GM23248 (cell line): ENCODE results near the gene ANO10. TPM values are rescaled to one million over a fixed set of nuclear protein-coding genes. Genes with fewer than 3 reads are reported as not detected.
"Not testable (repeated sequence)": the region's sequence is repeated elsewhere in the genome, so short reads cannot be mapped to it uniquely, and the experiment has no call there.

ENCODE experiments used
- DNase-seq: peaks from one replicate; pipeline ENCODE4 v3.0.0-alpha.2; 2015
- H2AFZ ChIP-seq: fragments of 200-600 bp; sonication (generic); 2 replicates; pipeline ENCODE4 v1.6.1; 2016; ENCODE audit warnings: antibody characterized with exemption
- H3F3A ChIP-seq: fragments of 200-600 bp; sonication (generic); 2 replicates; pipeline ENCODE4 v1.6.1; 2016; ENCODE audit warnings: mild to moderate bottlenecking, antibody characterized with exemption, mixed run types; ENCODE audit not compliant: insufficient read depth
- H3K27ac ChIP-seq: fragments of 200-600 bp; sonication (generic); 2 replicates; pipeline ENCODE4 v1.5.1; 2016; ENCODE audit warnings: mild to moderate bottlenecking
- H3K27me3 ChIP-seq: fragments of 200-600 bp; sonication (generic); replicated peaks from 2 replicates; pipeline ENCODE4 v1.6.1; 2016; ENCODE audit warnings: mild to moderate bottlenecking; ENCODE audit not compliant: insufficient read depth
- H3K36me3 ChIP-seq: fragments of 200-600 bp; sonication (generic); 2 replicates; pipeline ENCODE4 v1.6.1; 2016; ENCODE audit warnings: low read depth, mild to moderate bottlenecking
- H3K4me1 ChIP-seq: fragments of 200-600 bp; sonication (generic); 2 replicates; pipeline ENCODE4 v1.6.1; 2016; ENCODE audit warnings: mild to moderate bottlenecking; ENCODE audit not compliant: insufficient read depth
- H3K4me2 ChIP-seq: fragments of 200-600 bp; sonication (generic); one replicate; pipeline ENCODE4 v1.6.1; 2016; ENCODE audit warnings: mild to moderate bottlenecking; ENCODE audit not compliant: unreplicated experiment
- H3K4me3 ChIP-seq: fragments of 200-600 bp; sonication (generic); 2 replicates; pipeline ENCODE4 v1.5.1; 2016; ENCODE audit warnings: mild to moderate bottlenecking
- H3K79me2 ChIP-seq: fragments of 200-600 bp; sonication (generic); 2 replicates; pipeline ENCODE4 v1.6.1; 2016; ENCODE audit warnings: mild to moderate bottlenecking; ENCODE audit not compliant: insufficient read depth
- H3K9ac ChIP-seq: fragments of 200-600 bp; sonication (generic); 2 replicates; pipeline ENCODE4 v1.6.1; 2016; ENCODE audit warnings: mild to moderate bottlenecking
- H3K9me2 ChIP-seq: fragments of 200-600 bp; sonication (generic); 2 replicates; pipeline ENCODE4 v1.6.1; 2016; ENCODE audit warnings: mixed run types, mild to moderate bottlenecking, moderate library complexity; ENCODE audit not compliant: insufficient read depth
- H3K9me3 ChIP-seq: fragments of 200-600 bp; sonication (generic); one replicate; pipeline ENCODE4 v1.6.1; 2017; ENCODE audit warnings: low read depth
- H4K20me1 ChIP-seq: fragments of 200-600 bp; sonication (generic); 2 replicates; pipeline ENCODE4 v1.6.0; 2016; ENCODE audit not compliant: insufficient read depth
- EZH2 ChIP-seq: fragments of 200-600 bp; sonication (generic); IDR thresholded peaks from 2 replicates; pipeline ENCODE4 v1.6.1; 2018; ENCODE audit warnings: antibody characterized with exemption, mild to moderate bottlenecking; ENCODE audit not compliant: insufficient read depth, poor library complexity, severe bottlenecking
- EZH2phosphoT487 ChIP-seq: fragments of 200-600 bp; sonication (generic); IDR thresholded peaks from 2 replicates; pipeline ENCODE4 v1.6.1; 2018; ENCODE audit warnings: antibody characterized with exemption, moderate library complexity, mild to moderate bottlenecking, low read depth; ENCODE audit not compliant: insufficient read depth
- WGBS, 2 experiments: methylation state at CpG; one replicate each; pipeline ENCODE4 v1.1.6; 2015 to 2017; ENCODE audit warnings: low lambda C conversion rate in 2 of 2, low coverage in 1 of 2; ENCODE audit errors: missing lambda C conversion rate in 2 of 2; 5-methylcytosine and 5-hydroxymethylcytosine counted together
- in situ Hi-C: fragments of 300-500 bp; cut with MboI; formaldehyde crosslinking; loops from 2 replicates; pipeline ENCODE4 v1.15.0; 2020
- polyA plus RNA-seq: library from polyadenylated mRNA; unstranded; fragments of >200 nt; fragmentation: Nextera tagmentation; extraction: Ambion mirVana; gene quantifications from 2 replicates; pipeline ENCODE4 v1.2.1, GENCODE V29; 2016
- total RNA-seq: library from RNA; depleted of rRNA; stranded (reverse); fragments of >200 nt; shearing (Covaris generic); gene quantifications from 2 replicates; pipeline ENCODE4 v1.2.3, GENCODE V29; 2014

ANO10 gene
- total and polyA plus RNA-seq, 2 experiments from 2014 or later, result 51.1 to 73.2 TPM

GRCh38 chr3:43659250-43659880, 37.6 kb upstream of the ANO10 start:
- H3K79me2 ChIP-seq, result no peaks in the 10 kb centered on the region
- no peak overlapping the region for H3K9ac ChIP-seq
- H3K9me3 ChIP-seq, result no peaks in the 10 kb centered on the region
- H3K4me2 ChIP-seq, result no peak overlapping the region
- H3K27me3 ChIP-seq, result no peaks in the 10 kb centered on the region
- no peak overlapping the region for H3K4me3 ChIP-seq
- no peaks in the 10 kb centered on the region for H3K36me3 ChIP-seq
- H3K9me2 ChIP-seq, result no peaks in the 10 kb centered on the region
- WGBS, 2 experiments, result 66 to 67% methylated on average over 13 of the region's 13 CpGs
- H2AFZ ChIP-seq, result no peak overlapping the region
- H3F3A ChIP-seq, result no peaks in the 10 kb centered on the region
- H4K20me1 ChIP-seq, result no peaks in the 10 kb centered on the region
- DNase-seq, result no peak
- H3K27ac ChIP-seq, result no peak overlapping the region
- TF ChIP-seq EZH2phosphoT487 (no peak), EZH2 (no peak)
- no peaks in the 10 kb centered on the region for H3K4me1 ChIP-seq
- in situ Hi-C loops, result no loop called here

- H3K79me2 ChIP-seq, H3K27ac ChIP-seq, H3K9me3 ChIP-seq, H3K9me2 ChIP-seq, H3K27me3 ChIP-seq, H3K4me2 ChIP-seq, H2AFZ ChIP-seq, DNase-seq, H3K9ac ChIP-seq, in situ Hi-C loops, H3F3A ChIP-seq, H3K4me3 ChIP-seq, H3K4me1 ChIP-seq, H4K20me1 ChIP-seq, H3K36me3 ChIP-seq: not testable (repeated sequence)
- WGBS, 2 experiments, result 90 to 98% methylated on average over 6 to 22 of the region's 22 CpGs
These were observed 34.6 kb upstream of the ANO10 start for GRCh38 chr3:43656390-43656789.

- in situ Hi-C loops, result no loop called here
- Histone ChIP-seq H3K9me3 (no peaks in the 10 kb centered on the region), H3F3A (no peaks in the 10 kb centered on the region), H2AFZ (no peak overlapping the region; the same call in 1 of the 2 replicates), H3K4me3 (no peak overlapping the region), H3K4me2 (no peak overlapping the region), H3K9me2 (no peaks in the 10 kb centered on the region), H3K79me2 (no peaks in the 10 kb centered on the region), H3K36me3 (no peaks in the 10 kb centered on the region), H3K27me3 (no peaks in the 10 kb centered on the region), H3K27ac (no peak overlapping the region), H3K9ac (no peak overlapping the region), H4K20me1 (no peaks in the 10 kb centered on the region), H3K4me1 (0 out of 2 replicates have a peak, but pooled peaks cover 4% of the 10 kb centered on the region)
- DNase-seq, result no peak
- 71% methylated on average over 1 of the region's 1 CpG for WGBS, 2 experiments
- no peak for TF ChIP-seq EZH2
- no peak for TF ChIP-seq EZH2phosphoT487
These were observed 28.5 kb upstream of the ANO10 start for GRCh38 chr3:43650345-43650744.

GRCh38 chr3:43649365-43649968, 27.7 kb upstream of the ANO10 start:
- Histone ChIP-seq H3F3A (no peaks in the 10 kb centered on the region), H3K27ac (no peak overlapping the region), H3K9me3 (no peaks in the 10 kb centered on the region), H3K27me3 (no peaks in the 10 kb centered on the region), H3K9ac (no peak overlapping the region), H3K36me3 (no peaks in the 10 kb centered on the region), H3K79me2 (no peaks in the 10 kb centered on the region), H3K9me2 (no peaks in the 10 kb centered on the region), H3K4me3 (no peak overlapping the region), H4K20me1 (no peaks in the 10 kb centered on the region), H3K4me1 (0 out of 2 replicates have a peak, but pooled peaks cover 4% of the 10 kb centered on the region), H3K4me2 (no peak overlapping the region), H2AFZ (no peak overlapping the region)
- TF ChIP-seq EZH2phosphoT487 (no peak), EZH2 (no peak)
- DNase-seq, result no peak
- WGBS, 2 experiments, result 53 to 67% methylated on average over 6 of the region's 6 CpGs
- in situ Hi-C loops, result no loop called here
